HG02852 (cell line): ENCODE measurements around the gene RAB20.
"Not testable (repeated sequence)": the region's sequence is repeated elsewhere in the genome, so short reads cannot be mapped to it uniquely, and the experiment has no call there.

Source experiments
- ATAC-seq: cut with Tn5 transposase; IDR thresholded peaks from one replicate; pipeline ENCODE4 v1.9.1; 2021; ENCODE audit warnings: mild to moderate bottlenecking, moderate library complexity; ENCODE audit not compliant: unreplicated experiment

RAB20 gene, protein sequence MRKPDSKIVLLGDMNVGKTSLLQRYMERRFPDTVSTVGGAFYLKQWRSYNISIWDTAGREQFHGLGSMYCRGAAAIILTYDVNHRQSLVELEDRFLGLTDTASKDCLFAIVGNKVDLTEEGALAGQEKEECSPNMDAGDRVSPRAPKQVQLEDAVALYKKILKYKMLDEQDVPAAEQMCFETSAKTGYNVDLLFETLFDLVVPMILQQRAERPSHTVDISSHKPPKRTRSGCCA

DNA sequence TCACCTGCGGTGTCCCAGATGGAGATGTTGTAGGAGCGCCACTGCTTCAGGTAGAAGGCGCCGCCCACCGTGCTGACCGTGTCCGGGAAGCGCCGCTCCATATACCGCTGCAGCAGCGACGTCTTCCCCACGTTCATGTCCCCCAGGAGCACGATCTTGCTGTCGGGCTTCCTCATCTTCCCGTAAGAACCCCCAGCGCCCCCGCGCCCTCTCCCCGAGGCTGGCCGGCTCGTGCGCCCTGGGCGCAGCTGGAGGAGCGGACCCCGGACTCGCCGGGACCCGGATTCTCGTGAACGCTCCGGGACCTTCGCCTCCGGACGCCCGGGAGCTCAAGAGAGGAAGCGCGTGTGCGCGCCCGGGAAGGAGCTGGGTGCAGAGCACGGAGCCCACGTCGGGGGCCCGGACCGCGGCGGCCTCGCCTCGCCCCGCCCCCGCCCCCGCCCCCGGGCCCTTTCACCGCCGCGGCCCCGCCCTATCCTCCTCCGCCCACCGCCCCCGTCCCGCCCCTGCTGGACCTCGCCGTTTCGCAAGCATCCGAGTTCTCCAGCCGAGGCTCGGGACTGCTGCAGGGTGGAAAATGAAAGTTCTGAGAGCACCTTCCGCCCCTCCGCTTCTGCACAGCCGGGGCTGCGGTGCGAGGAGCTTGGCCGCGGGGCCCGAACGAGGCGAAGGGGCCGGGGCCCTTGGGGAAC is at the start of gene RAB20:
Gene RAB20 (minus strand): TSS at position 379 of the 692 bp plus-strand sequence. CDS start 203 bp downstream, at position 176.
- peak; percentile 80 for ATAC-seq

DNA sequence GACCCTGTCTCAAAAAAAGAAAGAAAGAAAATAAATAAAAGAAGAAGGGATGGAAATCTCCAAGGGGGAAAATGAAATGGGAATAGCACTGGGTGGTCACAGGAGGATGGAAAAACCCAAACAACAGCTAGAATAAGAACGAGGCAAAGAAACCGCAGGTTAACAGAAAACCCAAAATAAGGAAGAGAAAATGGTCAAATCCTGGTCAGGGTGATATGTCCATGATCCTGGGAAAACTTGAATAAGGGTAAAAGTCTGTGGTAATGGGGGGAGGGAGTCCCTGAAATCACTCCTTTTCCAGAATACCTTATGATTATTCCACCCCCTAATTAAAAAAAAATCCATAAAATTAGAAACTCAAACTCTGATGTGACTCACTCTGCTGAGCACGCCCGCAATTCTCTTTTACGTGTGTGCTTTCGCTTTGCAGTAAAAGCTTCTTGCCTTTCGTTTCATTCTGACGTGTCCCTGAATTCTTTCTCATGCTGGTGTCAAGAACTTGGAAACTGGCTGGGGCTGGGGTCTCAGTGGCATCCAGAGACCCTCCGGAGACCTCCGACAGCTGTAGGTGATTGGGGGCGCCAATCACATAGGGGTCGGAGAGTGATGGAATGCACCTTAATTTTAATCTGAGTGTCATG is 49.6 kb upstream of the RAB20 start:
- ATAC-seq: peak; percentile 30

DNA sequence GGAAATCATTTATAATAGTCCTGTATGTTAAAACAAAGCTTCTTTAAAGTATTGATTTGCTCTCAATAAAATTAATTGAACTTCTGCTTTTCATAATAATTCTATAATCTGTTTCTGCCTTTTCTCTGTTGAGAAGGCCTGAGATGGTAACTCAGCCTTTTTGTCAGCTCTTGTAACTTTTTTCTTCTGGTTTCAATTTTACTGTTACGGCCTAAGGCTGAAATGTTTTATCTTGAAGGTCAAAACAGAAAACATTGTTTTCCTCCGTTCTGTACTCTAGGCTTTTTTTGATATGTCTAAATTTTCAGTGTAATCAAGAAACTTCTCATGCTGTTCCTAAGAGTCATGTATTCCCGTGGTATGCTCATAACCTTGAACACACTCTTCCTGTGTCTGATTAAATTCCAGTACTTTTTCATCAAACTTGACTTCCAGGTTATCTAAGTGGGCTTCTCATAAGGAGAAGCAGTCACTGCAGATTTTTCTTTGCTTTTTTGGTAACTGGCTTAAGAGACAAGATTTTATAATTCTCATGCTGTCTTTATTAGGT is 46.2 kb upstream of the RAB20 start:
- ATAC-seq: no peak

DNA sequence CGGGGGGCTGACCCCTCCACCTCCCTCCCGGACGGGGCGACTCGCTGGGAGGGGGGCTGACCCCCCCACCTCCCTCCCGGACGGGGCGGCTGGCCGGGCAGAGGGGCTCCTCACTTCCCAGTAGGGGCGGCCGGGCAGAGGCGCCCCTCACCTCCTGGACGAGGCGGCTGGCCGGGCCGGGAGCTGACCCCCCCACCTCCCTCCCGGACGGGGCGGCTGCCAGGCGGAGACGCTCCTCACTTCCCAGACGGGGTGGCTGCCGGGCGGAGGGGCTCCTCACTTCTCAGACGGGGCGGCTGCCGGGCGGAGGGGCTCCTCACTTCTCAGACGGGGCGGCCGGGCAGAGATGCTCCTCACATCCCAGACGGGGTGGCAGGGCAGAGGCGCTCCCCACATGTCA is 44.8 kb upstream of the RAB20 start:
- ATAC-seq: not testable (repeated sequence)

- ATAC-seq: no peak
Observed at GRCh38 chr13:110605132-110605531, 43.6 kb upstream of the RAB20 start.

DNA sequence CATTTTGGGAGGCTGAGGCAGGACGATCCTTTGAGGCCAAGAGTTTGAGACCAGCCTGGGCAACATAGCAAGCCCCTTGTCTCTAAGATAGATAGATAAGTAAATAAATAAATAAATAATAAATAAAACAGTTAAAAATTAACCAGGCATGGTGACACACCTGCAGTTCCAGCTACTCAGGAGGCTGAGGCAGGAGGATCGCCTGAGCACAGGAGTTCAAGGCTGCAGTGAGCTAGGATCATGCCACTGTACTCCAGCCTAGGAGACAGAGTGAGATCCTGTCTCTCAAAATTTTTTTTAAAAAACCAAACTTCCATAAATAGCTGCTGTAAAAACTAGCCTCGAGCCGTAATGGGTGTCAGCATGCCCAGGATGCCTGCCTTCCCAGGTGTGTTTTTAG is 39.5 kb upstream of the RAB20 start:
- ATAC-seq: no peak

GRCh38 chr13:110600261-110600819 is 38.8 kb upstream of the RAB20 start:
- ATAC-seq: no peak

DNA sequence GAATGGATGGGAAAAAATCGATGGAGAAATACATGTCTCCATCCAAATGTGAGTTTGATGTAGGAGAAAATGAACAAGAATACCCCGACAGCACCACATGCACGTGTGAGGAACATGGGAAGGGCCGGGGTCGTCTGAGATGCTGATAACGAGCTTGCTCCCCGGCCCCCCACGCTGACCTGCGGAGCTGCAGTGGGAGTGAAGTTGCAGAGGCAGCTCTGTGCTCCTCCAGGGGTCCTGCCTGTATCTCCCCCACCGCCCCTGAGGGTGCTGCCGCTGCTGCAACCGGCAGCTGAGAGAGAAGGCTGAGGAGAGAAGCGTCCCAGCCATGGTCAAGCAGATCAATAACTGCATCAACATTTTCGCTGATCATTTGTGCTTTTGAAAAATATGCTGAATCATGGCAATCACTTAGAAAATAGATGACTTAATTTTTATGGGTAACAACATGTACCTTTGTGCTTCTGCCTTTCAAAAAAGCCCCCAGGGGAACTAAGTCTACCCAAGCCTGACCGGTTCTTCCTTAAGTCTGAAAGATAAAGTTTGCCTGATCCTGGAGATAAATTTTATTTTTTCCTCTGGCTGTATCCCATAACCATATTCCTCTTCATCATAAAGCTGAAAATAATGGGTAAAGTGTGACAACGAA is 35.6 kb upstream of the RAB20 start:
- ATAC-seq: no peak

DNA sequence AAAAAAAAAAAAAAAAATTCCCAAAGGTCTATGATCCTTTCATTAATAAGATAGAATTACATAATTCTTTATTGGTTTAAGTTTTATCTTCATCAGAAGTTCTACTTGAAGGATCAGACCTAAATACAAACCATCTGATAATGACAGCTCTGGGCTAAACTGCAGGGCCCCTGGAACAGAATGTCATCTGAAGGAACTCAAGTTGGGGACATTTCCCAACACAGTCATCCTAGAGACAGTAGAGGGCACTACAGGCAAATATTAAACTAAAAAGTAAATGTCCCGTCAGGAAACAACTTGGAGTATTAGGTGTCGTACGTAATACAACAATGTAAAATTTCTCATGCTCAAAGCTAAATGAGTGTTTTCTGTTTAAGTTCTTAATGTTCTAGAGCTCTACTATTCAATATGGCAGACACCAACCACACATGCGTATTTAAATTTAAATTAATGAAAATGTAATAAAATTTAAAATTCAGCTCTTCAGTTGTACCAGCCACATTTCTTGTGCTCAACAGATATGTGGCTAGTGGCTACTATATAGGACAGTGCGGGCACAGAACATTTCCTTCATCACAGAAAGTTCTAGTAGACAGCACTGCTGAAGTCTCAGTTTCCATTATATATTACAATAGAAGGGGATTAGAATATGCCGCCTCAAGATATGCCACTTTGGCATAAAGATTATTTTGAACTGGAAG is 32.1 kb upstream of the RAB20 start:
- ATAC-seq: peak; percentile 84

DNA sequence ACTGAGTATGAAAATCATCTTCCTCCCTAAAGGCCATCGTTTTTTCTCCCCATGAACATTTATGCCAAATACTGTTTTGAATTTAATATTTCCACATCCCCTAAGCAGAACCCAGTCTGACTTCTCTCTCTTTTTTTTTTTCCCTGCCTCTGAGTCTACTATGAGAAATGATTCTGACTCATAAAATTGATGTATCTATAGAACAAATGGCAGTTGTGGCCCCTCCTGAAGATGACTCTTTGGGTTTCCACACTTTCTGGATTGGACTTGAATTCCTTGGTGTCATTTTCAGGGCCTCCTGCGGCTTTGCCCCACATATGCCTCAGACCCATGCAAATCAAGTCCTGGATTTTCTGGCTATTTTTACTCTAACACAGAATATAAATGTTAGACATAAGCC is 31.1 kb upstream of the RAB20 start:
- ATAC-seq: no peak

- ATAC-seq: no peak
Observed at GRCh38 chr13:110590577-110590976, 29.1 kb upstream of the RAB20 start.

- ATAC-seq: no peak
Observed at GRCh38 chr13:110589793-110590390, 28.4 kb upstream of the RAB20 start.

DNA sequence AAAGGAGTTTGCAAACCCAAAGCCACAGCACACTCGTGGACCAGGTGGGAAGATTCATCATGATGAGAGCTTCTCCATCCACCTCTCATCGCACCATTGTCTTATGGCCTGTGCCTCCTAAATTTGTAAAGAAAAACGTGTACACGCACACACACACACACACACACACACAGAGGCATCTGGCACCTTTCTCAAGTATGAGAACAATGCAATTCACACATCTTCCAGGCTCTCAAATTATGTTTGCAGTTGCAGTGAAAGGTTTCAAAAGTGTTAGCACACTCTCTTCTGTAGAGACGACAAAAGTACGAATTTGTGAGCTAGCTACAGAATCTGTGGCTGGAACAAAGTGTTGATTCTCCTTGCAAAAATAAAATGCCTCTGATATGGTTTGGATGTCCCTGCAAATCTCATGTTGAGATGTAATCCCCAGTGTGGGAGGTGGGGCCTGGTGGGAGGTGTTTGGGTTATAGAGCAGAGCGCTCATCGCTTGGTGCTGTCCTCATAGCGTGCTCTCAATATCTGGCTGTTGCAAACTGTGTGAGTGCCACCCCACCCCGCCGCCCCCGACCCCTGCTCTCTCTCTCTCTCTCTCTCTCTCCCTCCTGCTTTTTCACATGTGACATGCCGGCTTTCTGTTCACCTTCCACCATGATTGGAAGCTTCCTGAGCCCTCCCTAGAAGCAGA is 21.8 kb upstream of the RAB20 start:
- no peak for ATAC-seq

GRCh38 chr13:110582421-110582954 is 21.0 kb upstream of the RAB20 start:
- no peak for ATAC-seq

DNA sequence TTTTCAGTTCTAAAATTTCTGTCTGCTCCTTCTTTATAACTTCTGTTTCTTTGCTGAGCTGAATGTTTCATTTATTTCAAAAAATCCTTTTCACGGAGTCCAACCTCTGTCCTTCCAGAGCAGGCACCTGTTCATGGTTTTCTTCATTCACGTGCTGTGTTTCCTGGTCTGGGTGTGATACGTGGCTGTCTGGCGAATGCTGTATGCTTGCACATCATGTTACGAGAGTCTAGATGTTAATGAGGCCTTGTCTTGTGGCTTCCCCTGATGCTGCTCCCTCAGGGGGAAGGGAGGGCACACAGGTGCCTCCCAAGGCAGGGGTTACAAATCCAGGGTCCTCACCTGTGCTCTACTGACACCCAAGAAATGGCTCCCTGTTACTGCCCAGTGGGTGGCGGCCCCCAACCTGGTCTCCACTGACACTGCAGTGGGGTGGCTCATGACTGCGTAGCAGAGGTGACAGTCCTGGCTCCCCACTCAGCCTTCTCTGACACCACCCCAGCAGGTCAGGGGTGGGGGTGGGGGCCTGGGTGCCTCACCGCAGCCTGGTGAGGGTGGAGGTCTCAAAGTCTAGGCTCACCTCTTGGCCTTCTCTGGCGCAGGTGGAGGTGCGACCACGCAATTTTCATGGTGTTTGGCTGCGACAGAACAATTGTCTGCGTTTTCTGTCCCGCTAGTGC is 20.1 kb upstream of the RAB20 start:
- no peak for ATAC-seq

DNA sequence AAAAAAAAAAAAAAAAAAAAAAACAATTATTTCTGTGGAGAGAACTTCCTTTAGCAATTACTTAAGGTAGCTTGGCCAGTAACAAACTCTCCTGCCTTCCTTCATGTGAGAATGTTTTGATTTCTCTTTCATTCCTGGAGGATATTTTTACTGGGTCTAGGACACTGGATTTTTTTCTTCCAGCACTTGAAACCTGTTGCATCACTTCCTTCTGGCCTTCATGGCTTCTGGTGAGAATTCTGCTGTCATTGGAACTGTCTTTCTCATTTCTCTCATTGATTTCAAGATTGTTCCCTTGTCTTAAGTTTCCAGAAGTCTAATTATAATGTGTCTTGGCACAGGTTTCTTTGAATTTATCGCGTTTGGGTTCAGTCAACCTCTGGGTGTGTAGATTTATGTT is 19.3 kb upstream of the RAB20 start:
- ATAC-seq: no peak

GRCh38 chr13:110578363-110578762 is 16.8 kb upstream of the RAB20 start:
- no peak for ATAC-seq

- ATAC-seq: no peak
Observed at GRCh38 chr13:110576736-110577476, 15.4 kb upstream of the RAB20 start.
